ENCODE measurements around the gene TMEM215.

DNA sequence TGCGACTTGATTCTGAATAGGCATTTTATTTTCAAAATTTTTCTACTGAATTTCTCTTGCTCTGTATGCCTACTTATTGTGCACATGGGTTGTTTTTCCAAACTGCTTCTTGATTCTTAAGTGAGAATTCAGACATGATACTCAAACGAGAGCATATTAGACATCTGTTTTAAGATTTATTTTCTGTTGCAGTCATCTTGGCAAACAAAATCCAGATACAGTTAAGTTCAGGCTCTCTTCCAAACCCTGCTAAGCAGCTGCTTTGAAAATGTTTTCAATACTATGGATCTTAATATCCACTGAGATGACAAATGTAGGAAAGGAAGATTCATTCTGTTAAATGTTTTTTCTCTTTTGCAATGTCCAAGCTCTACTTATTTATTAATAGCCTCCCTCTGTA lies 4.5 kb downstream of the TMEM215 start:
- TF ChIP-seq, protein P1, sequence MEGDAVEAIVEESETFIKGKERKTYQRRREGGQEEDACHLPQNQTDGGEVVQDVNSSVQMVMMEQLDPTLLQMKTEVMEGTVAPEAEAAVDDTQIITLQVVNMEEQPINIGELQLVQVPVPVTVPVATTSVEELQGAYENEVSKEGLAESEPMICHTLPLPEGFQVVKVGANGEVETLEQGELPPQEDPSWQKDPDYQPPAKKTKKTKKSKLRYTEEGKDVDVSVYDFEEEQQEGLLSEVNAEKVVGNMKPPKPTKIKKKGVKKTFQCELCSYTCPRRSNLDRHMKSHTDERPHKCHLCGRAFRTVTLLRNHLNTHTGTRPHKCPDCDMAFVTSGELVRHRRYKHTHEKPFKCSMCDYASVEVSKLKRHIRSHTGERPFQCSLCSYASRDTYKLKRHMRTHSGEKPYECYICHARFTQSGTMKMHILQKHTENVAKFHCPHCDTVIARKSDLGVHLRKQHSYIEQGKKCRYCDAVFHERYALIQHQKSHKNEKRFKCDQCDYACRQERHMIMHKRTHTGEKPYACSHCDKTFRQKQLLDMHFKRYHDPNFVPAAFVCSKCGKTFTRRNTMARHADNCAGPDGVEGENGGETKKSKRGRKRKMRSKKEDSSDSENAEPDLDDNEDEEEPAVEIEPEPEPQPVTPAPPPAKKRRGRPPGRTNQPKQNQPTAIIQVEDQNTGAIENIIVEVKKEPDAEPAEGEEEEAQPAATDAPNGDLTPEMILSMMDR (IDR thresholded peaks at IDR 0.05), result no peak
- no peak for TF ChIP-seq POLR2A (IDR thresholded peaks at IDR 0.05)
